ENCODE measurements around the gene IL20. TPM values are rescaled to one million over a fixed set of nuclear protein-coding genes. Genes with fewer than 3 reads are reported as not detected.

Gene IL20
- total RNA-seq, 4 donors from 2014 or later, result not detected

GRCh38 chr1:206842854-206843253 lies 22.6 kb upstream of the IL20 start:
- no peak for DNase-seq
- Histone ChIP-seq H3K4me3 (no peak overlapping the region), H3K27me3 (no peaks in the 10 kb centered on the region), H3K4me1 (no peaks in the 10 kb centered on the region), H3K27ac (no peak overlapping the region), H3K9me3 (no peaks in the 10 kb centered on the region), H3K36me3 (no peaks in the 10 kb centered on the region)
- no peak for TF ChIP-seq POLR2A (IDR thresholded peaks at IDR 0.05)
- TF ChIP-seq, protein P1, sequence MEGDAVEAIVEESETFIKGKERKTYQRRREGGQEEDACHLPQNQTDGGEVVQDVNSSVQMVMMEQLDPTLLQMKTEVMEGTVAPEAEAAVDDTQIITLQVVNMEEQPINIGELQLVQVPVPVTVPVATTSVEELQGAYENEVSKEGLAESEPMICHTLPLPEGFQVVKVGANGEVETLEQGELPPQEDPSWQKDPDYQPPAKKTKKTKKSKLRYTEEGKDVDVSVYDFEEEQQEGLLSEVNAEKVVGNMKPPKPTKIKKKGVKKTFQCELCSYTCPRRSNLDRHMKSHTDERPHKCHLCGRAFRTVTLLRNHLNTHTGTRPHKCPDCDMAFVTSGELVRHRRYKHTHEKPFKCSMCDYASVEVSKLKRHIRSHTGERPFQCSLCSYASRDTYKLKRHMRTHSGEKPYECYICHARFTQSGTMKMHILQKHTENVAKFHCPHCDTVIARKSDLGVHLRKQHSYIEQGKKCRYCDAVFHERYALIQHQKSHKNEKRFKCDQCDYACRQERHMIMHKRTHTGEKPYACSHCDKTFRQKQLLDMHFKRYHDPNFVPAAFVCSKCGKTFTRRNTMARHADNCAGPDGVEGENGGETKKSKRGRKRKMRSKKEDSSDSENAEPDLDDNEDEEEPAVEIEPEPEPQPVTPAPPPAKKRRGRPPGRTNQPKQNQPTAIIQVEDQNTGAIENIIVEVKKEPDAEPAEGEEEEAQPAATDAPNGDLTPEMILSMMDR (IDR thresholded peaks at IDR 0.05), result no peak

- Histone ChIP-seq H3K36me3 (no peaks in the 10 kb centered on the region), H3K9me3 (no peaks in the 10 kb centered on the region), H3K4me1 (no peaks in the 10 kb centered on the region), H3K4me3 (no peak overlapping the region), H3K27me3 (no peaks in the 10 kb centered on the region), H3K27ac (no peak overlapping the region)
- DNase-seq, result no peak
- TF ChIP-seq, protein P1 (IDR thresholded peaks at IDR 0.05), result no peak
- no peak for TF ChIP-seq POLR2A (IDR thresholded peaks at IDR 0.05)
Measured at GRCh38 chr1:206843626-206844025, 21.8 kb upstream of the IL20 start.

GRCh38 chr1:206846487-206846886 lies 18.9 kb upstream of the IL20 start:
- H3K9me3 ChIP-seq, result no peaks in the 10 kb centered on the region
- TF ChIP-seq POLR2A (IDR thresholded peaks at IDR 0.05), result no peak
- TF ChIP-seq, protein P1 (IDR thresholded peaks at IDR 0.05), result no peak
- no peak overlapping the region for H3K4me3 ChIP-seq
- no peak for DNase-seq
- no peak overlapping the region for H3K27ac ChIP-seq
- no peaks in the 10 kb centered on the region for H3K4me1 ChIP-seq
- H3K36me3 ChIP-seq, result no peaks in the 10 kb centered on the region
- H3K27me3 ChIP-seq, result no peaks in the 10 kb centered on the region

GRCh38 chr1:206847337-206847834 lies 18.0 kb upstream of the IL20 start:
- Histone ChIP-seq H3K27me3 (no peaks in the 10 kb centered on the region), H3K4me3 (no peak overlapping the region), H3K27ac (no peak overlapping the region), H3K4me1 (no peaks in the 10 kb centered on the region), H3K36me3 (no peaks in the 10 kb centered on the region), H3K9me3 (no peaks in the 10 kb centered on the region)
- TF ChIP-seq, protein P1 (IDR thresholded peaks at IDR 0.05), result no peak
- no peak for TF ChIP-seq POLR2A (IDR thresholded peaks at IDR 0.05)
- no peak for DNase-seq

DNA sequence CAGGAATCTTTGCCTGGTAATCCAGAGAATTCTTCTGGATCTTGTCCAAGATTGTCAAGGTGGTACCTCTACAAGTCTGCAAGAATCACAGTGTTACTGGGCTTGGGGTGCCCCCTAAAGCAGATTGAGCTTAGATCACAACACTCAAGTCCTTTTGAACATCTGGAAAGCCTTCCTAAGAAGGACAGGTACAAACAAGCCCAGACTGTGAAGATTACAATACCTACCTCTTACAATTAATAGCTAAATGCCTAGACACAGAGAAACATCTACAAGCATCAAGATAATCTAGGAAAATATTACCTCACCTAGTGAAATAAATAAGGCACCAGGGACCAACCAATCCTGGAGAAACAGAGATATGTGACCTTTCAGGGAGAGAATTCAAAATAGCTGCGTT lies 17.5 kb upstream of the IL20 start:
- no peaks in the 10 kb centered on the region for H3K4me1 ChIP-seq
- H3K4me3 ChIP-seq, result no peak overlapping the region
- no peaks in the 10 kb centered on the region for H3K27me3 ChIP-seq
- no peaks in the 10 kb centered on the region for H3K9me3 ChIP-seq
- no peak for DNase-seq
- H3K27ac ChIP-seq, result no peak overlapping the region
- H3K36me3 ChIP-seq, result no peaks in the 10 kb centered on the region
- TF ChIP-seq POLR2A (IDR thresholded peaks at IDR 0.05), result no peak
- TF ChIP-seq, protein P1 (IDR thresholded peaks at IDR 0.05), result no peak

GRCh38 chr1:206850401-206850800 lies 15.0 kb upstream of the IL20 start:
- Histone ChIP-seq H3K27me3 (no peaks in the 10 kb centered on the region), H3K4me3 (no peak overlapping the region), H3K4me1 (no peaks in the 10 kb centered on the region), H3K36me3 (no peaks in the 10 kb centered on the region), H3K27ac (no peak overlapping the region), H3K9me3 (no peaks in the 10 kb centered on the region)
- no peak for DNase-seq
- TF ChIP-seq, protein P1 (IDR thresholded peaks at IDR 0.05), result no peak
- no peak for TF ChIP-seq POLR2A (IDR thresholded peaks at IDR 0.05)
